Effector memory CD4-positive, alpha-beta T cell (primary cell): ENCODE data around the gene ANKRD13A.

ENCODE experiments used
- DNase-seq, 3 donors: peaks; one replicate each; pipeline ENCODE4 v3.0.0-alpha.2; 2020
- H3K27ac ChIP-seq: 2 replicates; pipeline ENCODE4 v1.7.0; 2013; ENCODE audit warnings: mild to moderate bottlenecking, low read length, moderate library complexity; ENCODE audit not compliant: insufficient read depth, poor library complexity, severe bottlenecking
- H3K27me3 ChIP-seq: replicated peaks from 2 replicates; pipeline ENCODE4 v1.7.0; 2013; ENCODE audit warnings: mild to moderate bottlenecking, low read length; ENCODE audit not compliant: insufficient read depth, control insufficient read depth, poor library complexity, severe bottlenecking
- H3K36me3 ChIP-seq: 2 replicates; pipeline ENCODE4 v1.7.0; 2013; ENCODE audit warnings: mild to moderate bottlenecking, low read length, moderate library complexity; ENCODE audit not compliant: control insufficient read depth, insufficient read depth
- H3K4me1 ChIP-seq: 2 replicates; pipeline ENCODE4 v1.7.0; 2013; ENCODE audit warnings: low read length, mild to moderate bottlenecking; ENCODE audit not compliant: control insufficient read depth, insufficient read depth, poor library complexity, severe bottlenecking
- H3K4me3 ChIP-seq: 2 replicates; pipeline ENCODE4 v1.7.0; 2013; ENCODE audit warnings: low read length, low read depth, mild to moderate bottlenecking; ENCODE audit not compliant: insufficient read depth, poor library complexity, severe bottlenecking
- H3K9me3 ChIP-seq: 2 replicates; pipeline ENCODE4 v1.7.0; 2013; ENCODE audit warnings: mild to moderate bottlenecking, low read length, moderate library complexity; ENCODE audit not compliant: control insufficient read depth

The ANKRD13A gene

GRCh38 chr12:110023059-110023980, 24.1 kb downstream of the ANKRD13A start:
- H3K9me3 ChIP-seq: no peaks in the 10 kb centered on the region
- H3K4me3 ChIP-seq: no peak overlapping the region
- no peaks in the 10 kb centered on the region for H3K4me1 ChIP-seq
- H3K27me3 ChIP-seq: no peaks in the 10 kb centered on the region
- peaks cover 90% of the 10 kb centered on the region for H3K36me3 ChIP-seq
- H3K27ac ChIP-seq: no peak overlapping the region
- no peak for DNase-seq

- Histone ChIP-seq H3K9me3 (no peaks in the 10 kb centered on the region), H3K4me1 (no peaks in the 10 kb centered on the region), H3K27me3 (no peaks in the 10 kb centered on the region), H3K36me3 (peaks cover 90% of the 10 kb centered on the region), H3K4me3 (no peak overlapping the region), H3K27ac (no peak overlapping the region)
- DNase-seq: no peak
These were observed 24.8 kb downstream of the ANKRD13A start for GRCh38 chr12:110024051-110024450.

- H3K36me3 ChIP-seq: peaks cover 82% of the 10 kb centered on the region
These were observed 29.1 kb downstream of the ANKRD13A start for GRCh38 chr12:110028323-110028722.

GRCh38 chr12:110029290-110029815, 30.1 kb downstream of the ANKRD13A start:
- H3K9me3 ChIP-seq: no peaks in the 10 kb centered on the region
- no peak for DNase-seq
- H3K27me3 ChIP-seq: no peaks in the 10 kb centered on the region
- H3K36me3 ChIP-seq: peaks cover 78% of the 10 kb centered on the region
- no peaks in the 10 kb centered on the region for H3K4me1 ChIP-seq
- no peak overlapping the region for H3K27ac ChIP-seq
- no peak overlapping the region for H3K4me3 ChIP-seq

More at GRCh38 chr12:110028323-110028722, 29.1 kb downstream of the ANKRD13A start:
- H3K4me1 ChIP-seq: no peaks in the 10 kb centered on the region
- H3K27me3 ChIP-seq: no peaks in the 10 kb centered on the region
- H3K4me3 ChIP-seq: no peak overlapping the region
- no peak overlapping the region for H3K27ac ChIP-seq
- no peaks in the 10 kb centered on the region for H3K9me3 ChIP-seq
- DNase-seq: no peak

GRCh38 chr12:110033888-110034287, 34.7 kb downstream of the ANKRD13A start:
- Histone ChIP-seq H3K4me3 (no peak overlapping the region), H3K36me3 (peaks cover 71% of the 10 kb centered on the region)

GRCh38 chr12:110035534-110036104, 36.4 kb downstream of the ANKRD13A start:
- no peak for DNase-seq
- Histone ChIP-seq H3K9me3 (no peaks in the 10 kb centered on the region), H3K4me1 (peaks cover 9% of the 10 kb centered on the region), H3K4me3 (no peak overlapping the region), H3K27me3 (no peaks in the 10 kb centered on the region), H3K36me3 (peaks cover 55% of the 10 kb centered on the region), H3K27ac (no peak overlapping the region)

More at GRCh38 chr12:110033888-110034287, 34.7 kb downstream of the ANKRD13A start:
- H3K4me1 ChIP-seq: no peaks in the 10 kb centered on the region
- H3K27me3 ChIP-seq: no peaks in the 10 kb centered on the region
- no peak overlapping the region for H3K27ac ChIP-seq
- no peaks in the 10 kb centered on the region for H3K9me3 ChIP-seq
- DNase-seq: no peak

- Histone ChIP-seq H3K4me1 (peaks cover 9% of the 10 kb centered on the region), H3K27ac (no peak overlapping the region), H3K36me3 (peaks cover 48% of the 10 kb centered on the region), H3K9me3 (no peaks in the 10 kb centered on the region), H3K4me3 (no peak overlapping the region), H3K27me3 (no peaks in the 10 kb centered on the region)
- no peak for DNase-seq
These were observed 38.1 kb downstream of the ANKRD13A start for GRCh38 chr12:110037315-110037714.

GRCh38 chr12:110038741-110039084, 39.5 kb downstream of the ANKRD13A start:
- Histone ChIP-seq H3K27ac (no peak overlapping the region), H3K36me3 (peaks cover 41% of the 10 kb centered on the region)

GRCh38 chr12:110039085-110039807, 40.0 kb downstream of the ANKRD13A start:
- no peaks in the 10 kb centered on the region for H3K27me3 ChIP-seq
- peak overlapping the region; percentile 40 for H3K27ac ChIP-seq
- no peak overlapping the region for H3K4me3 ChIP-seq
- DNase-seq: peak in 1 of 3 donors; percentile 18
- H3K9me3 ChIP-seq: no peaks in the 10 kb centered on the region
- peaks cover 39% of the 10 kb centered on the region for H3K36me3 ChIP-seq
- H3K4me1 ChIP-seq: peaks cover 15% of the 10 kb centered on the region

More at GRCh38 chr12:110038741-110039084, 39.5 kb downstream of the ANKRD13A start:
- Histone ChIP-seq H3K9me3 (no peaks in the 10 kb centered on the region), H3K4me1 (peaks cover 15% of the 10 kb centered on the region), H3K27me3 (no peaks in the 10 kb centered on the region), H3K4me3 (no peak overlapping the region)
- DNase-seq: no peak
